Measurements from ENCODE around the gene NLRC5. TPM values are rescaled to one million over a fixed set of nuclear protein-coding genes. Genes with fewer than 3 reads are reported as not detected.

Gene NLRC5
- total RNA-seq, 4 donors from 2014 or later: 18.0 to 139 (median 30.6) TPM

- TF ChIP-seq CTCF (IDR thresholded peaks at IDR 0.05; ENCODE audit: low read depth): no peak
These were observed 43.4 kb upstream of the NLRC5 start for GRCh38 chr16:56945847-56946527.

- TF ChIP-seq CTCF (IDR thresholded peaks at IDR 0.05; ENCODE audit: low read depth): no peak
These were observed 42.4 kb upstream of the NLRC5 start for GRCh38 chr16:56946767-56947603.

GRCh38 chr16:56947604-56947995, 41.8 kb upstream of the NLRC5 start:
- TF ChIP-seq CTCF (IDR thresholded peaks at IDR 0.05; ENCODE audit: low read depth): no peak

- no peak for TF ChIP-seq CTCF (IDR thresholded peaks at IDR 0.05; ENCODE audit: low read depth)
These were observed 41.1 kb upstream of the NLRC5 start for GRCh38 chr16:56948234-56948633.

GRCh38 chr16:56950051-56950450, 39.3 kb upstream of the NLRC5 start:
- TF ChIP-seq CTCF (IDR thresholded peaks at IDR 0.05; ENCODE audit: low read depth): no peak

- no peak for TF ChIP-seq CTCF (IDR thresholded peaks at IDR 0.05; ENCODE audit: low read depth)
These were observed 38.9 kb upstream of the NLRC5 start for GRCh38 chr16:56950455-56950854.

Data from subcutaneous adipose tissue (tissue), 4 donors.